Loucy (cell line): ENCODE measurements around the gene MAP1LC3C.

Experiments
- H2AFZ ChIP-seq: fragments of 200-600 bp; sonication (generic); 2 replicates; pipeline ENCODE4 v1.6.0; 2016; ENCODE audit warnings: antibody characterized with exemption, mild to moderate bottlenecking, low read length, moderate library complexity
- H3F3A ChIP-seq: fragments of 200-600 bp; 2 replicates; pipeline ENCODE4 v1.6.0; 2016; ENCODE audit warnings: antibody characterized with exemption, low read depth, mild to moderate bottlenecking
- H3K27me3 ChIP-seq: fragments of 200-600 bp; sonication (generic); 2 replicates; pipeline ENCODE4 v1.6.1; 2014; ENCODE audit warnings: low read length, mild to moderate bottlenecking; ENCODE audit not compliant: insufficient read depth, poor library complexity, severe bottlenecking
- H3K36me3 ChIP-seq: fragments of 200-600 bp; sonication (generic); 2 replicates; pipeline ENCODE4 v1.6.1; 2016; ENCODE audit warnings: low read length; ENCODE audit not compliant: insufficient read depth
- H3K4me1 ChIP-seq: fragments of 200-600 bp; sonication (generic); 2 replicates; pipeline ENCODE4 v1.5.1; 2014; ENCODE audit warnings: low read length, mild to moderate bottlenecking; ENCODE audit not compliant: insufficient read depth, poor library complexity, severe bottlenecking
- H3K4me2 ChIP-seq: fragments of 200-600 bp; sonication (generic); 2 replicates; pipeline ENCODE4 v1.6.0; 2014; ENCODE audit warnings: antibody characterized with exemption, low read length, low read depth, mild to moderate bottlenecking; ENCODE audit not compliant: poor library complexity, severe bottlenecking
- H3K4me3 ChIP-seq: fragments of 200-600 bp; sonication (generic); 2 replicates; pipeline ENCODE4 v1.5.1; 2014; ENCODE audit warnings: low read length, mild to moderate bottlenecking, mixed read lengths; ENCODE audit not compliant: poor library complexity, severe bottlenecking
- H3K79me2 ChIP-seq: fragments of 200-600 bp; sonication (generic); 2 replicates; pipeline ENCODE4 v1.6.1; 2014; ENCODE audit warnings: low read length; ENCODE audit not compliant: insufficient read depth
- H3K9ac ChIP-seq: fragments of 200-600 bp; sonication (generic); 2 replicates; pipeline ENCODE4 v1.6.0; 2014; ENCODE audit warnings: mild to moderate bottlenecking, low read depth, low read length, moderate library complexity; ENCODE audit not compliant: poor library complexity, severe bottlenecking
- H3K9me2 ChIP-seq: fragments of 200-600 bp; sonication (generic); replicated peaks from 2 replicates; pipeline ENCODE4 v1.6.1; 2016; ENCODE audit warnings: low read depth, low read length, mixed read lengths
- H3K9me3 ChIP-seq: fragments of 200-600 bp; sonication (generic); 2 replicates; pipeline ENCODE4 v1.6.1; 2014; ENCODE audit warnings: mild to moderate bottlenecking, antibody characterized with exemption, low read length, low read depth; ENCODE audit not compliant: insufficient read depth
- H4K20me1 ChIP-seq: fragments of 200-600 bp; sonication (generic); 2 replicates; pipeline ENCODE4 v1.6.0; 2014; ENCODE audit warnings: antibody characterized with exemption, low read length, mild to moderate bottlenecking; ENCODE audit not compliant: insufficient read depth, poor library complexity, severe bottlenecking
- CTCF ChIP-seq: fragments of 200-600 bp; sonication (generic); conservative IDR thresholded peaks from 2 replicates; pipeline ENCODE4 v1.5.1; 2014; ENCODE audit warnings: mild to moderate bottlenecking, antibody characterized with exemption, low read length
- EZH2phosphoT487 ChIP-seq: fragments of 200-600 bp; IDR thresholded peaks from 2 replicates; pipeline ENCODE4 v1.6.1; 2018; ENCODE audit warnings: antibody characterized with exemption, mild to moderate bottlenecking, moderate library complexity, borderline replicate concordance

The MAP1LC3C gene

GRCh38 chr1:241972703-241973369 lies 26.1 kb downstream of the MAP1LC3C start:
- Histone ChIP-seq H3K27me3 (no peaks in the 10 kb centered on the region), H3F3A (no peaks in the 10 kb centered on the region), H2AFZ (no peak overlapping the region)

DNA sequence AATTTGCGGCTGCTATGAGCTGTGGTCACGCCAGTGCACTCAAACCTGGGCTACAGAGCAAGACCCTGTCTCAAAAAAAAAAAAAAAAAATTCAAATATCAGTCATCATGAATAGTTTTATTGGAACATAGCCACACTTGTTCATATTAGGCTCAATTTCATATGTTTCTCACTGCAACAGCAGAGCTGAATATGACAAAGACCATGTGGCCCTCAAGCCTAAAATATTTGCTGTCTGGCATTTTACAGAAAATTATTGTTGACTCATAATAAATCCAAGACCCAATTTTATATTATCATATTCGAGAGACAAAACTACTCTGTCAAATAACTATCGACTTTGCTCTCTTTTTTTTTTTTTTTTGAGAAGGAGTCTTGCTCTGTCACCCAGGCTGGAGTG lies 30.3 kb downstream of the MAP1LC3C start:
- Histone ChIP-seq H3K4me3 (no peak overlapping the region), H3K4me1 (no peaks in the 10 kb centered on the region), H3K36me3 (no peaks in the 10 kb centered on the region), H3F3A (no peaks in the 10 kb centered on the region), H3K27me3 (no peaks in the 10 kb centered on the region), H3K4me2 (no peak overlapping the region), H3K79me2 (no peaks in the 10 kb centered on the region), H2AFZ (no peak overlapping the region), H3K9ac (no peak overlapping the region), H4K20me1 (no peaks in the 10 kb centered on the region), H3K9me3 (0 out of 2 replicates have a peak, but pooled peaks cover 2% of the 10 kb centered on the region), H3K9me2 (no peaks in the 10 kb centered on the region)
- no peak for TF ChIP-seq EZH2phosphoT487
- TF ChIP-seq CTCF: no peak

More at GRCh38 chr1:241972703-241973369, 26.1 kb downstream of the MAP1LC3C start:
- Histone ChIP-seq H3K4me1 (no peaks in the 10 kb centered on the region), H3K4me3 (no peak overlapping the region), H3K36me3 (no peaks in the 10 kb centered on the region), H3K9me3 (no peaks in the 10 kb centered on the region), H4K20me1 (no peaks in the 10 kb centered on the region), H3K9ac (no peak overlapping the region), H3K9me2 (no peaks in the 10 kb centered on the region), H3K4me2 (no peak overlapping the region), H3K79me2 (no peaks in the 10 kb centered on the region)
- TF ChIP-seq EZH2phosphoT487: no peak
- no peak for TF ChIP-seq CTCF

GRCh38 chr1:241964550-241965282 lies 34.2 kb downstream of the MAP1LC3C start:
- no peaks in the 10 kb centered on the region for H3F3A ChIP-seq
- H3K9me3 ChIP-seq: 0 out of 2 replicates have a peak, but pooled peaks cover 3% of the 10 kb centered on the region
- no peak overlapping the region for H3K4me2 ChIP-seq
- H3K36me3 ChIP-seq: no peaks in the 10 kb centered on the region
- no peaks in the 10 kb centered on the region for H3K27me3 ChIP-seq
- H4K20me1 ChIP-seq: no peaks in the 10 kb centered on the region
- no peaks in the 10 kb centered on the region for H3K9me2 ChIP-seq
- no peak overlapping the region for H3K4me3 ChIP-seq
- no peak overlapping the region for H3K9ac ChIP-seq
- H2AFZ ChIP-seq: no peak overlapping the region
- no peaks in the 10 kb centered on the region for H3K4me1 ChIP-seq
- H3K79me2 ChIP-seq: no peaks in the 10 kb centered on the region
- TF ChIP-seq CTCF (no peak), EZH2phosphoT487 (no peak)
